GM18511 (cell line): Measurements from ENCODE around the gene COL4A2.
A peak's percentile ranks its signal among the peaks of the same experiment; 100 is the strongest.
"Not testable (repeated sequence)": the region's sequence is repeated elsewhere in the genome, so short reads cannot be mapped to it uniquely, and the experiment has no call there.

Experiments
- ATAC-seq: cut with Tn5 transposase; IDR thresholded peaks from one replicate; pipeline ENCODE4 v1.9.1; 2021; ENCODE audit warnings: mild to moderate bottlenecking, moderate library complexity; ENCODE audit not compliant: unreplicated experiment

The COL4A2 gene

DNA sequence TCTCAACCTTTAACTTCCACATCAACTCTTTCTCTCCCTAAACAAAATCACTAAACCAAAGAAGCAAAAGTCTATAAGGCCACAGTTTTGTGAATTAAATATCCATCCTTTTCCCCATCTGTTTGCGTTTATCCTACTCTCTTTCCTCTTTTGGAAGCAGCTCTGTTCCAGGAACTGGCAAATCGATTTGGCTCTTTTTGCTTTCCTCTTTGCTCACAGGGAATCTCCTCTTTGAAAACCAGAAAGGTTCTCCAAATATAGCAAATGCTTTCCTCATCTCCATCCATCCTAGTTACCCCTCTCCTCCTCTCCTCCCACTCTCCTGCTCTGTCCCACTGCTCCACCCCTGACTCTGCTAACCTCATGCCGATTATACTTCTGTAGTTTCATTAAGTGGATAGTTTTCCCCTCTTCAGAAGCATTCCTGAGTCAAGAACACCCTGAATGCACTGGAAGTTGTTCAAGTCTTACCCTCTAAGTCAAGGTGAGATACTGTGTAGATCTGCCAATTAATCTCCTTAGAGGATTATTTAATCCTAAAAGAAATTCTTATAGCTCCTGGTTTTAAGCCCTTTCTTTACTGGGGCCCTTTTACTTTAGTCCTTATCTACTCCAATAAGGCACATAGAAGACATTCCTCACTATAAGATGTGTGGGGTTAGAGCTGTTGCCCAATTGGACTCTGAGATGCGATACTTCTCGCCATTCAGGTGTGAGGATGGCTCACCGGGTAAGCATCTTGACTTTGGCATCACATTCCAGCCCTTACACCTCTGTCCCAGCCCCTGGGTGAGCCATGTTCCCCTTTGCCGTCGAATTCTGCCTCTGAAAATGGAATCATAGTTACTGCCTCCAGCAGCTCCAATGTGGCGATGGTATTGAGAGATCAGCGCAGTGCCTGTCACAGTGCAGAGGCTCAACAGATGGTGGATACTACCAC lies 67.6 kb downstream of the COL4A2 start:
- ATAC-seq = no peak

DNA sequence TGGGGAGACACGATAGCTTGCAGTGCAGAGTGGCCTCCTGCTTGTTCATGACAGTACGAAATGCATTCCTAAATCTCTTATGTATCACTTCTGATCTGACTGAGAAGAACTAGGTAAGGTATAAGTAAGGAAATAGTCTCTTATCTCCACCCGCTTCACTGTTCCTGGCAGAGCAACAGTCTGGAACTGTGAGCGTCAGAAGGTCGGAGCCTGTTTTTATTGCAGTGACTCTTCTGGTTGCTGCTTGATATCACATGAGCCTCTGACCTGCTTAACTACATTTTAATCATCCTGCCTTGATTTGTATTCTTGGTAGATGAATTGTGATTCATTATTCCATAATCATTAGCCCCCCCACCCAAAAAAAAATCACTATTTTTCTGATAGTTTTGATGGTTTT lies 69.0 kb downstream of the COL4A2 start:
- ATAC-seq = no peak

DNA sequence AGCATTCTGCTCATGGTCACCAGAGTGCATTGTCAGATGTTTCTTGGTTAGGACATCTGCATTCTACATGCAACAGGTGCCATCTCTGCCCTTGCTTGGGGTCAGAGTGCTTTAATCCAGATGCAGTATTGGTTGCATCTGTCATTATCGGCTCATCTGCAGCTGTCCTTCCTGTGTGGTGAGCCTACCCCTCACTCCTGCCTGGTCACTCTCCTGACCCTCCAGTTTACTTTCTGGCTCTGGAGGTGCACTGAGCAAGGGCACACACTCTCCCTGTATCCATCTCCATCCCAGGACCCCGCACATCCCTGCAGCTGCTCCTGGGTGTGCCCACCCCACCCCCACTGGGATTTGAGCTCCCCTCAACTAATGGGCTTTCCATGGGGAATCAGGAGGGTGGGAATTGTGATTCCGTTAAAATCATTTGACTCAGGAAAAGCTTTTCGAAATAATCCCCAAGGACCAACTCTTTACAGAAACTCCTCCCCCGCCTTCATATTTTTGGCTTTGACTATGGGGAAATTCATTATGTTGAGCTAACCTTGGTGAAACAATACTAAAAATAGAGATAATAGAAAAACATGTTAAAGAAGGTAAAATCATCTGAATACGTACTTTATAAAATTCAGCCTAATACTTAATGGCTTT lies 70.2 kb downstream of the COL4A2 start:
- ATAC-seq = no peak

DNA sequence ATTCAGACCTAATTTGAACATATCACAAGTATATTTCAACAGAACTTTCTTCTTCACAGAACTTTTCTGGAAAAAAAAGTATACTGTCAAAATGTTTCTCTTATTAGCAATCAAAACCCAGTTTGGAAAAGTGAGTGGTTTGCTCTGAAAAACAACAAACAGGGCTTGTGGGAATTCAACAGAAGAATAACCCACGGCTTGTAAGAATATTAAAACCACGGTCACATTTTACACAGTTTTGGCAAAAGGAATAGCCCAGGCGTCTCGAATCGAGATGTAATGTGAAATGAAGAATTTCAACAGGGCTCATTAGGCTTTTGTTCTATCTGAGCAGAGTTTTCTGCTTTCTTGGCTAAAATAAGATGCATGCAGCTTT lies 70.7 kb downstream of the COL4A2 start:
- no peak for ATAC-seq

DNA sequence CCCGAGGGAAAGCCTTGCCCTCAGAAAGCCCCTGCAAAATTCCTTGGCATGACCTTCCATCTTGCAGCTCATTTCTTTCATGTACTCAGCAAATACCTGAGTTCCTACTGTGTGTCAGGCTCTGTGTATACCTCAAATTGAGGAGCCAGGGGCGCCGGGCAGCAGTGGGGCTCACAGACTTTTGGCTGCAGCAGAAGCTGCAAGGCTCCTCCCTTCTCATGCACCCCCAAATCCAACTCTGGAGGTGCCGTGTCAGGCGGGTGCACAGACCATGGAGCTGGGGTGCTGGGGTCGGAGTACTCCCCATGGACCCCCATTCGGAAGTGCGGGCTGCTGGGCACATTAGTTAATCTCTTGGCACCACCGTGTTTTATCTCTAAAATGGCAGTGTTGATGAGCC lies 72.3 kb downstream of the COL4A2 start:
- ATAC-seq = no peak

DNA sequence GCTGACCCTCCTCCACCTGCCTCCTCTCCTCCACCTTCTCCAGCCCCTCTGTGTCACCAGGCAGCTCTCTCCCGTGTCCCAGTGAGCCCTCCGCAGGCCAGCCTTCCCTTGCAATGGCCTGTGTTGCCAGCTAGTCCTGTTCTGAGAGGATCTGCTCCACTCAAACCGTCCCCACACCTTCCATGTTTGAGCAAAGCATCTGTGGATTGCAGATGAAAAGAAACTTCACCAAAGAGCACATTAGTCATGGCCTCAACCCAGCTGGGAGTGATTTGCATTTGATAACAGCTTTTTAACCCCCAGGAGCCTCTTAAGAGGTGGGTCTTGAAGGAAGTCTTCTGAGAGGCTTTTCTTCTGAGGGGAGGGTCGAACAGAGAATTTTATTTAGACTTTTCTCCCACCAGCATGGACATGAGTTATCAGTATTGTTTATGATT lies 72.8 kb downstream of the COL4A2 start:
- no peak for ATAC-seq

DNA sequence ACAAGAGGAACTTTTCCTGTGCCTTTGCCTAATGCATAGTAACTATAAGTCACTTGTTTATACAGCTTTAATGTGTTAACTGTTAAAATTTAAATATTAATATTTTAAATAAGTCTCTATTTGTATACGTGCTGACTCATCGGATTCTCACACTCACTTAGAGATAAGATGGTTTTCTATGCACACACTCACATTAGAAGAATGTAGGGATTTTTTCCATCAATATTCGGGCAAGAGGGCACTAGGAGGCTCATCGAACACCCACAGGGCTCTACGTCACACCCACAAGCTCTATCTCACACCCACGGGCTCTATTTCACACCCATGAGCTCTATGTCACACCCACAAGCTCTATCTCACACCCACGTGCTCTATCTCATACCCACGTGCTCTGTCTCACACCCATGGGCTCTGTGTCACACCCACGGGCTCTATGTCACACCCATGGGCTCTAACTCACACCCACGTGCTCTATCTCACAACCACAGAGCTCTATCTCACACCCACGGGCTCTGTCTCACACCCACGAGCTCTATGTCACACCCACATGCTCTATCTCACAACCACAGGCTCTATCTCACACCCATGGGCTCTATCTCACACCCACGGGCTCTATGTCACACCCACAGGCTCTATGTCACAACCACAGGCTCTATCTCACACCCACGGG lies 73.4 kb downstream of the COL4A2 start:
- no peak for ATAC-seq

DNA sequence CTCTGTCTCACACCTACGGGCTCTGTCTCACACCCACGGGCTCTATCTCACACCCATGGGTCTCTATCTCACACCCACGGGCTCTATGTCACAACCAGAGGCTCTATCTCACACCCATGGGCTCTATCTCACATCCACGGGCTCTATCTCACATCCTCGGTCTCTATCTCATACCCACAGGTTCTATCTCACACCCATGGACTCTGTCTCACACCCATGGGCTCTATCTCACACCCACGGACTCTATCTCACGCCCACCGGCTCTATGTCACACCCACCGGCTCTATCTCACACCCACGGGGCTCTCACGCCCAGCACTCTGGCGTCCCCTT lies 73.9 kb downstream of the COL4A2 start:
- ATAC-seq = no peak

DNA sequence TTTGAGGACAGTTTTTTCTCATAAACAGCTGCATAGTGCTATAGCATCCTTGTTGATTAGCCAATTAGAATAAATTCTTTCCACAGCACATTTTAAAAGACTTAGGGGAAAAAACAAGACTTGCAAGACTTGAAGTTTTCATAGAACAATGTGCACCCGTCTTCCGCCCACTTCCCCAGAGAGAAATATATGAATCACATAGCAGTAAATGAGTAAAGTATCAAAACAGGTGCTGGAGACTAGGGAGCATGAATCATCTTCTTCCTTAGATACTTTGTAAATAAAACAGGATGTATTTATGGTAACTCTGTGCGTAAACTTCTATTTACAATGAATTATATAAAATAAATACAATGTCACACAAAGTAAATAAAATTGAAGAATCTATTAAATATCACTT lies 75.1 kb downstream of the COL4A2 start:
- no peak for ATAC-seq

DNA sequence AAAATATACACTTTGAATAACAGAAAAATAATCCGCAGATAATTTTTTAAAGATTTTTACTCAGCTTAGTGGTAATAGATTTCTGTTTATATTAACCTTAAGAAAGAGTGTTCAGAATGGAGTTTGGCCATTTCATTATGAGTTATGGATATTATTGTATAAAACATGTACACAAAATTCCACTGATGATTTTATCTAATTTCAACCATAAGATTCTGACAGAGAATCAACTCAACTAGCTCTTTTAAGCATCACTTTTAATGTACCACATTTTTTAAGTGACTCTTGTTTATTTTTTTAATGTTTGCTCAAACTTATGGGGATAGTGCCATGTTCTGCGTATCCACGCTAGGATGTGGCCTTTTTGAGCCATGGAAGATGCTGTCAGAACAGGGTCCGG lies 75.7 kb downstream of the COL4A2 start:
- no peak for ATAC-seq

DNA sequence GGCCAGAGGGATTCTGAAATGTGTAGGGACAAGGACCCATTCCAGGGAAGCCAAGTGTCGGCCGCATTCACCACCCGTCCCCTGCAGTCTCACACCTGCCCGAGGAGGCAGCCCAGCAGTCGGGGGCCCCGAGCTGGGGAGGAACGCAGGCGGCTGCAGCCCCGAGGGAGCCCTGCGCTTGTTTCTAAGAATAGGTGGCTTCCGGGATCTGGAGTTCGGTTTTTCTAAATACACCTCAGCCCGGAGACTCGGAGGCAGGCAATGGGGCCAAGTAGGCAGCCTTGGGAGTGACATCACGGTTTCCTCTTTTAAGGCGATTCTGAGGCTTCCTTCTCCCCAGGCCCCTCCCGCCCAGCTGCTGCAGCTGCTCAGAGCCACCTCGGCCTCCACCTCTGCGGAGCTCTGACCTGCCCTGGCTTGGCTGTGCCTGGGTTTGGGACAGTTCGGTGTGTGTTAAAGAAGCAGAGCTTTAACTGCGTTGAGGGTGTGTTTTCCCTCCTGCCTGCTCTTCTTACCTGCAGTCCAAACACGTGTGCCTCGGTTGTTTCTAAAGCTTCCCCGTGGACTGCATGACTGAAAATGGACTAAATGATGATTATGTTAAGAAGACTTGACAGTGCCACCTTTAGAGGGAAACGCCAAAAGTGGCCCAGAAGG lies 80.5 kb downstream of the COL4A2 start:
- peak; percentile 99 for ATAC-seq

DNA sequence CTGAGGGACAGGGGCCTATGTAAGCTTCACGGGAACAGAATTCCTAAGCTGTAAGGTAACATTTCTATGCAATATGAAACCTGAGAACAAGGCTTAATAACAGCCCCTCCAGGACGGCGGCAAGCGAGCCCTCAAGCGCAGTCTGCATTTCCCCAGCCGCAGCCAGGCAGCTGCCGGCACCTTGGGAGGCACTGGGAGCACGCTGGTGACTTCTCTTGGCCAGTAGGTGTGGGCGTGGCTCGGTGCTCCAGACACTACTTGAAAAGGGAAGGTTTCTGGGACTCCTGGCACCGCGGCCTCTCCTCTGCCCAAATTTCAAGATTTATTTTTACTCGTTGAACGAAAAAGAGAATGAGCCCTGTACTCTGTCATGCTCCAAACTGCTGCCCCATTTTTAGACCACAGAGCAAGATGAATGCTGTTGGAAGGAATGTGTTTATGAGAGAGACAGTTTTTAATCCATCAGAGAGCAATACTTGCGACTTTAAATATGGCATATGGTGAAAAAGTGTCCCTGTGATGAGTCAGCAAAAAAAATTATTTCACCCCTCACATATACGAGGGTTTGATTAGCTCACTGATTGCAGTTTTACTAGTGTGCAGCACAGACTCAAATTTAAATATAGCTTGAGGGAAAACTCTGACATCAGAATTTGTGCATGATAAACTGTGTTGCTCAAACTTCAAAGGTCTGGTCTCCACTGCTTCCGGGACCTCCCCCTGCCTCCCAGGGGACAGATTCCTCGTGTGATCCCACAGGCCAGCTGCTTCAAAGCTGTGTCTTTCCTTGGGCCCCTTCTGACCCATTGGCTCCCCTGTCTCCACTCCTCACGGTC lies 81.2 kb downstream of the COL4A2 start:
- ATAC-seq = no peak

DNA sequence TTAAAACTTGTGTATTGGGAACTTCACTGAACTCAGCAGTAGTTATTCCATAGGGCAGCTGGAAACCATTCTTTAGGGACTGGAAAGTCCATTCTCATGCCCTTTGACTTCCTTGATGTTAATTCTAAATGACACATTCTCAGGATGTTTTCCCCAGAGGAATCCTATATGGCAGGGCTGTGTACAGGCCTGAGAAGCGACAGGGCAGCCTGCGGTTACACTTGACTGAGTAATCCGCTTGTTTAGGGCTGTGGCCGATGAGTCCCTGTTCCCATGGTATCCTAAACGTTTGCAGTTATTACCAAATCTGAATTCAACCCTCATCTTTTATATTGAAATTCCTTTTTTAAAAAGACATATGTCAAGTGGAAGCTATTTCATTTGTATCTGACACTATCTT lies 83.5 kb downstream of the COL4A2 start:
- no peak for ATAC-seq

DNA sequence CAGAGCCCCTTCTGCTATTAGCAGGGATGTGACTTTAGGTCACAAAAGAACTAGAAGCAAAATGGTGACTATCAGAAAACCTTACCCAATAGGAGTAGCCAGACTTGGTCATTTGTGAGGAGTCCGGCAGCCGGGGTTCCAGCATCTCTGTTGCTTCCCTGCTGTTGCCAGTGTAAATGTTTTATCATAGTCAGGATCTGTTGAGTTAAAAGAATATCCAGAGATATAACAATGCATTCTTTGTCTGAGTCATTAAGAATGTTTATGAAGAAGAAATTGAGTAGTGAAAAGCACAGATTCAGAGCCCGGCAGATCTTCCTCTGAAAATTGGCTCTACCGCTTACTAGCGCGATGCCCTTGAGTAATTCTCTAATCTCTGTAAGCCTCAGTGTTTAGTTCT lies 84.2 kb downstream of the COL4A2 start:
- no peak for ATAC-seq

DNA sequence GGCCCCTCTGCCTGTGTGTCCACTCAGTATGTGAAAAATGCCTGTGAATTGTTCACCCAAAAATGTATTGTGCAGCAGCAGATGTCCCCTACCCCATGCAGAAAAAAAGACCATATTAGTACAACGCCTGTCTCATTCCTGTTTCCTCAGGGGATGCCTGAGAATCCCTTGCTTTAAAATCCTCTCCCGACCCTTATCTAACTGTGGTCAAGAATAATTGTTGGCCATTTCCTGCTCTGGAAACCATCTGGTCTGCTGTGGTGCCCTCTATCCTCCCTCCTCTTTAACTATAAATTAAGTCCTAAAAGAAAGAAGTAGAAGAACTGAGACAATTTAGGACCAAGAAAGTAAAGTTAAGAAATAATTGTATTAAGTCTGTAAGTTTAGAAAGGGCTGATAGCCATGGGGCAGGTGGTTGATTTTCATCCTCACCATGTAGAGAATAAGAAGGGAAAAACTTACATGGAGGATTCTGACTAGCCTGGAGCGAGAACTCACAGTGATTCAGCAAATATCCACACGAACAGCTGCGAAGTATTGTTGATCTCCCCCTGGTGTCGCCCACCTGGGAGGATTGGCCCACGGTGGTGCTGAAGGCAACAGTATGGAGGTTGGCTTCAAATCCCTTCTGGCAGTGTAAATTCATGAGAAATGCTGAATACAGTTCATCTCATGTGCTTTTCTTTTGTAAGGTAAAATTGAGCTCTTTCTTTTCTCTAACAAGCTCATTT lies 85.6 kb downstream of the COL4A2 start:
- ATAC-seq = no peak

DNA sequence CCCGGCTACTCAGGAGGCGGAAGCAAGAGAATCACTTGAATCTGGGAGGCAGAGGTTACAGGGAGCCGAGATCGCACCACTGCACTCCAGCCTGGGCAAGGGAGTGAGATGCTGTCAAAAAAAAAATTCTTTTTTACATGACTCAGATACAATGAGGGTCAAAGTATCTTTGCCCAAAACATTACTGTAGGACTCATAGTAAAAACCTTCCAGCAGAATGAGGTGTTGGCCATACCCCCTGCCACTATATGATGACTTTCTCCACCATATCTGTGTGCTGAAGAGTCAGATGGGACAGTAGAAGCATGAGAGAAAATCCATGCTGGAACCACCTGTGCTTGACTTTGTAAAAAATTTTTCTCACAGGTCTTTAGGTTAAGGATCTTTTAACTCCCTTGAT lies 86.7 kb downstream of the COL4A2 start:
- ATAC-seq = no peak

DNA sequence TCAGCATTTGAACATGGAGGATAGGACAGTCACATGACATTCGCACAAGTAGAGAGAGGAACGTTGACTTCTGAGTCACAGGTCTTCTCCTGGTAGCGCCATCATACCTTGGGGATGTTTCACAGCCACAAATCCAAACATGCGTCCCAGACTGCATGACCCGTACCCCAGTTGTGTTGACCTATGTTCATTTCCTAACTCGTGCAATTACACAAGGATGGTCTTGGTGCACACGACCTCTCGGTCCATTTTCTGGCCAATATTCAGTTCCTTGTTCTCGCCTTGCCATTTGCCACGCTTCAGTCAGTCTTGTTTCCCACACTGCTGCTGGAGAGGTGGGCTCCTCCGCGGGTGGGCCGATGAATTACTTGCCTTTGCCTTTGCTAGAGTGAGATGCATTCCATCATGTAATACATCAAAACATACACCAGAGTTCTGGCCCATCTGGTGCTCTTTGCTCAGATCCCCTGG lies 87.3 kb downstream of the COL4A2 start:
- no peak for ATAC-seq

DNA sequence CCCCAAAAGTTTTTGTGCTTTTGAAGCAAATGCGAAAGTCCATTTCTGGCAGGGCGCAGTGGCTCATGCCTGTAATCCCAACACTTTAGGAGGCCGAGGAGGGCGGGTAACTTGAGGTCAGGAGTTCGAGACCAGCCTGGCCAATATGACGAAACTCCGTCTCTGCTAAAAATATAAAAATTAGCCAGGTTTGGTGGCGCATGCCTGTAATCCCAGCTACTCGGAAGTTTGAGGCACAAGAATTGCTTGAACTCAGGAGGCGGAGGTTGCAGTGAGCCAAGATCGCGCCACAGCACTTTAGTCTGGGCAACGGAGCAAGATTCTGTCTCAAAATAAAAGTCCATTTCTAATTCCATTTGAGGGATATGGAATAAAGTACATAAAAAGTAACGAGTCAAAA lies 88.5 kb downstream of the COL4A2 start:
- not testable (repeated sequence) for ATAC-seq

DNA sequence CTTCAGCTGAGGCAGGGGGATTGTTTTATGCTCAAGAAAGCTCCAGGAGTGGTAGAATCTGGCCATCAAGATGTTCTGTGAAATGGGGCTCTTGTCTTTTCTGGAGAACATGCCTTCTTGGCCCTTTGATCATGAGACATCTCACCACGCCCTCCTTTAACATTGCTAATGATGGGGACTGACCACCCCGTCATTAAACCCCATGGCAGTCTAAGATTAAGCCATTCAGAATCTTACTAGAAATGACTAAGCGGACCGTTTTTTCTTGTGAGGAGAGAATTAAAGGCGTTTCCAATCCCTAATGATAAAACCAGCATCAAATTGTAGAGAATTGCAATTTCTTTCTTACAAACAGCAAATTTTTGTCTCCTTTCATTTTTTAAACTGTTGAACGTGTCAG lies 89.4 kb downstream of the COL4A2 start:
- no peak for ATAC-seq

DNA sequence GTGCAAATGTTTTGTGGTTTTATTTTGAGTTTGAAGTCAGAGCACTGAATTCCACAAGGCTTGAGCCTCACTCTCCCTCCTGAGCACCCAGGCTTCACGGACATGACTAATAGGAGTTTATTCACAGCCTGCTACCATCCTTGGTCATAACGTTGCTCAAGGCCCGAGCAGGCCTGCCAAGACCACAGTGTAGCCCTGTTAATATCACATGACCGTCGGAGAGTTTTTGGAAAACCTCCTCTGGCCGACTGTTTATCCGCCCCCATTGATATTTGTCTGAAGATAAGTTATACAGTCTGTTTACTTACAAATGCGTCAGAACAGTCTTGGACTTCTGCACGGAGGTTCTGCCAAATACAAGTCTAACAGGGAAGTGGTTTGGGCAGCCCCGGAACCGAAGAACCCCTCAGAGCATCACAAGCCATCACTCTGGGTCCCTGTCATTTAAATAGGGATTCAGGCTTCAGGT lies 89.9 kb downstream of the COL4A2 start:
- ATAC-seq = no peak
